GM12892 (cell line): ENCODE data around the gene OLFM3.

Source experiments
- POLR2A ChIP-seq: IDR thresholded peaks from 2 replicates; pipeline ENCODE4 v1.6.1; 2011; ENCODE audit warnings: low read depth, low read length, control low read depth
- POLR2AphosphoS5 ChIP-seq: IDR thresholded peaks from 2 replicates; pipeline ENCODE4 v1.6.1; 2011; ENCODE audit warnings: low read depth, low read length, control low read depth
- TAF1 ChIP-seq: IDR thresholded peaks from 2 replicates; pipeline ENCODE4 v1.6.1; 2011; ENCODE audit warnings: low read depth, mild to moderate bottlenecking, control low read depth, low read length, borderline replicate concordance

GRCh38 chr1:101798417-101798816, 198.3 kb downstream of the OLFM3 start:
- TF ChIP-seq POLR2A: no peak
- no peak for TF ChIP-seq POLR2AphosphoS5
- TF ChIP-seq TAF1: no peak
